ENCODE results near the gene ARHGAP24. TPM values are rescaled to one million over a fixed set of nuclear protein-coding genes. Genes with fewer than 3 reads are reported as not detected.

ARHGAP24 gene
- total and polyA plus RNA-seq, 8 donors: 10.5 to 34.7 (median 17.1) TPM

GRCh38 chr4:85639946-85640345 is 165.0 kb downstream of the ARHGAP24 start:
- ATAC-seq (no peak), FAIRE-seq (no peak), DNase-seq (no peak)
- TF ChIP-seq CTCF (IDR thresholded peaks at IDR 0.05): no peak
- H3K36me3 ChIP-seq: no peaks in the 10 kb centered on the region
- 68 to 71% methylated on average over 4 of the region's 4 CpGs for WGBS, 2 donors
- H3K4me1 ChIP-seq: no peaks in the 10 kb centered on the region
- H3K27me3 ChIP-seq: no peaks in the 10 kb centered on the region
- intact Hi-C loops (cut with DNase I): no loop called here
- no peak overlapping the region for H3K27ac ChIP-seq
- H3K9me3 ChIP-seq: no peaks in the 10 kb centered on the region
- H3K4me3 ChIP-seq: no peak overlapping the region

GRCh38 chr4:85642356-85643100 is 167.6 kb downstream of the ARHGAP24 start:
- H3K9me3 ChIP-seq: no peaks in the 10 kb centered on the region
- H3K27ac ChIP-seq: no peak overlapping the region
- no peaks in the 10 kb centered on the region for H3K4me1 ChIP-seq
- intact Hi-C loops (cut with DNase I): no loop called here
- WGBS, 2 donors: 93 to 94% methylated on average over 7 of the region's 7 CpGs
- no peaks in the 10 kb centered on the region for H3K27me3 ChIP-seq
- TF ChIP-seq CTCF (IDR thresholded peaks at IDR 0.05): no peak
- no peak overlapping the region for H3K4me3 ChIP-seq
- FAIRE-seq (no peak), ATAC-seq (no peak), DNase-seq (no peak)
- H3K36me3 ChIP-seq: no peaks in the 10 kb centered on the region

- TF ChIP-seq CTCF (IDR thresholded peaks at IDR 0.05): no peak
- ATAC-seq (no peak), DNase-seq (no peak), FAIRE-seq (no peak)
- H3K9me3 ChIP-seq: no peaks in the 10 kb centered on the region
- no peaks in the 10 kb centered on the region for H3K27me3 ChIP-seq
- whole genome bisulfite sequencing, 2 donors: 86 to 87% methylated on average over 2 of the region's 2 CpGs
- intact Hi-C loops (cut with DNase I): no loop called here
- no peaks in the 10 kb centered on the region for H3K36me3 ChIP-seq
- no peak overlapping the region for H3K4me3 ChIP-seq
- no peaks in the 10 kb centered on the region for H3K4me1 ChIP-seq
- H3K27ac ChIP-seq: no peak overlapping the region
Measured at GRCh38 chr4:85644061-85644460, 169.1 kb downstream of the ARHGAP24 start.

- intact Hi-C loops (cut with DNase I): no loop called here
- ATAC-seq (peak; percentile 87 to 98 (median 91)), DNase-seq (peak in 3 of 6 donors; percentile 20 to 56 (median 56)), FAIRE-seq (no peak)
- Histone ChIP-seq H3K4me1 (peaks cover 0 to 13% (median 12%) of the 10 kb centered on the region in 3 donors), H3K9me3 (no peaks in the 10 kb centered on the region), H3K36me3 (no peaks in the 10 kb centered on the region), H3K4me3 (no peak overlapping the region), H3K27me3 (no peaks in the 10 kb centered on the region), H3K27ac (peak overlapping the region in 3 of 4 donors; percentile 27 to 50 (median 30))
- TF ChIP-seq CTCF (IDR thresholded peaks at IDR 0.05): no peak
- 35 to 48% methylated on average over 4 of the region's 4 CpGs for WGBS, 2 donors
Measured at GRCh38 chr4:85650908-85651307, 176.0 kb downstream of the ARHGAP24 start.
